Endothelial cell of umbilical vein (primary cell): ENCODE results near the gene TRAPPC6A. TPM values are rescaled to one million over a fixed set of nuclear protein-coding genes. Genes with fewer than 3 reads are reported as not detected.

Experiments
- BruUV-seq: library from RNA; stranded (reverse); fragments of 400-500 nt; replicated peaks from 2 replicates; lab custom pipeline; 2021; lab: Mats Ljungman, UMichigan
- CTCF ChIA-PET: fragments of 300-600, 350-600 bp; sonication (Branson Sonifier 250); formaldehyde crosslinking; loops from one replicate; lab custom pipeline; 2021; ENCODE audit warnings: antibody characterized with exemption, inconsistent platforms; lab: Charles Lee
- POLR2A ChIA-PET: fragments of 300-600, 350-600 bp; sonication (Branson Sonifier 250); formaldehyde crosslinking; loops from one replicate; lab custom pipeline; 2021; ENCODE audit warnings: antibody characterized with exemption, inconsistent platforms; lab: Charles Lee
- DNase-seq: peaks from one replicate; pipeline ENCODE4 v3.0.0-alpha.2; 2011; ENCODE audit warnings: low read depth, low spot score
- FAIRE-seq: peaks from 2 replicates; lab custom pipeline; 2011; peaks lifted over from hg19 to GRCh38; lab: Jason Lieb, UNC
- H2AFZ ChIP-seq: 2 replicates; pipeline ENCODE4 v1.6.0; 2012; ENCODE audit warnings: low read depth, low read length, control low read depth, inconsistent platforms
- H3K27ac ChIP-seq: 2 replicates; pipeline ENCODE4 v1.5.1; 2011; ENCODE audit warnings: low read depth, mild to moderate bottlenecking, control low read depth, low read length, moderate library complexity; ENCODE audit not compliant: insufficient read depth
- H3K27me3 ChIP-seq, 2 experiments: 2 replicates each; pipeline versions ENCODE4 v1.6.0 to v1.6.1; 2011; ENCODE audit warnings: low read length in 2 of 2, mixed read lengths in 1 of 2; ENCODE audit not compliant: control insufficient read depth in 2 of 2, insufficient read depth in 2 of 2
- H3K36me3 ChIP-seq, 2 experiments: 2 replicates in 1 of 2; 3 replicates in 1 of 2; pipeline ENCODE4 v1.5.1; 2011; ENCODE audit warnings: low read length in 2 of 2, mild to moderate bottlenecking in 1 of 2, moderate library complexity in 1 of 2; ENCODE audit not compliant: control insufficient read depth in 2 of 2, insufficient read depth in 2 of 2; ENCODE audit errors: extremely low read depth in 1 of 2
- H3K4me1 ChIP-seq: 3 replicates; pipeline ENCODE4 v1.5.1; 2011; ENCODE audit warnings: mild to moderate bottlenecking, low read length; ENCODE audit not compliant: control insufficient read depth, insufficient read depth; ENCODE audit errors: extremely low read depth
- H3K4me2 ChIP-seq: 2 replicates; pipeline ENCODE4 v1.6.1; 2011; ENCODE audit warnings: low read length, control low read depth, mixed read lengths; ENCODE audit not compliant: insufficient read depth
- H3K4me3 ChIP-seq, 3 experiments: fragments of 200-600 bp in 1 of 3; sonication (generic), shearing (Covaris generic) in 1 of 3; replicated peaks in 1 of 3; 2 replicates each; pipeline ENCODE4 v1.5.1; 2011 to 2016; ENCODE audit warnings: control low read depth in 3 of 3, low read length in 3 of 3, mild to moderate bottlenecking in 2 of 3, inconsistent platforms in 1 of 3, low read depth in 1 of 3, moderate library complexity in 1 of 3; ENCODE audit not compliant: insufficient read depth in 1 of 3
- H3K79me2 ChIP-seq: 2 replicates; pipeline ENCODE4 v1.6.0; 2012; ENCODE audit warnings: low read length, inconsistent platforms; ENCODE audit not compliant: control insufficient read depth, insufficient read depth
- H3K9ac ChIP-seq: replicated peaks from 2 replicates; pipeline ENCODE3; 2011; ENCODE audit warnings: low read length, control low read depth; ENCODE audit not compliant: insufficient read depth; ENCODE audit errors: extremely low read depth
- H3K9me1 ChIP-seq: replicated peaks from 3 replicates; pipeline ENCODE4 v1.6.0; 2011; ENCODE audit warnings: mild to moderate bottlenecking, low read length; ENCODE audit not compliant: control insufficient read depth, insufficient read depth; ENCODE audit errors: extremely low read depth
- H3K9me3 ChIP-seq: replicated peaks from 2 replicates; pipeline ENCODE4 v1.5.1; 2012; ENCODE audit warnings: low read length, inconsistent platforms; ENCODE audit not compliant: control insufficient read depth, insufficient read depth
- H4K20me1 ChIP-seq: replicated peaks from 2 replicates; pipeline ENCODE3; 2011; ENCODE audit warnings: mild to moderate bottlenecking, low read length; ENCODE audit not compliant: control insufficient read depth, insufficient read depth; ENCODE audit errors: extremely low read depth
- EZH2 ChIP-seq: IDR thresholded peaks from 2 replicates; pipeline ENCODE4 v1.6.1; 2012; ENCODE audit warnings: borderline replicate concordance, low read depth, mild to moderate bottlenecking, moderate library complexity, low read length, inconsistent platforms; ENCODE audit not compliant: severe bottlenecking
- FOS ChIP-seq: IDR thresholded peaks from 2 replicates; pipeline ENCODE4 v1.6.1; 2011; ENCODE audit warnings: mild to moderate bottlenecking, low read length, moderate library complexity, borderline replicate concordance; ENCODE audit not compliant: insufficient read depth
- GATA2 ChIP-seq: IDR thresholded peaks from 2 replicates; pipeline ENCODE4 v1.7.0; 2011; ENCODE audit warnings: low read depth, mild to moderate bottlenecking, moderate library complexity, mixed read lengths, low read length; ENCODE audit not compliant: insufficient read length, insufficient read depth
- MYC ChIP-seq: IDR thresholded peaks from one replicate; pipeline ENCODE4 v1.6.1; 2011; ENCODE audit warnings: mild to moderate bottlenecking, low read depth, low read length
- POLR2A ChIP-seq: IDR thresholded peaks from 2 replicates; pipeline ENCODE4 v1.6.1; 2012; ENCODE audit warnings: low read depth, mild to moderate bottlenecking, control low read depth, low read length
- POLR2AphosphoS5 ChIP-seq: IDR thresholded peaks from 2 replicates; pipeline ENCODE4 v1.6.1; 2012; ENCODE audit warnings: low read depth, mild to moderate bottlenecking, control low read depth, low read length, moderate library complexity; ENCODE audit not compliant: insufficient read depth
- dilution Hi-C: fragments of 300-500 bp; cut with MboI; formaldehyde crosslinking; loops from one replicate; pipeline ENCODE4 v1.15.0; 2019; ENCODE audit warnings: low sequenced_read_pairs; ENCODE audit not compliant: extremely low pct_ligation_motif_present
- intact Hi-C: fragments of 100-400 bp; cut with micrococcal nuclease; formaldehyde crosslinking; loops from one replicate; pipeline ENCODE4 v1.10.0; 2022
- polyA plus RNA-seq, 4 experiments: library from polyadenylated mRNA; depleted of rRNA in 3 of 4; stranded (reverse) in 3 of 4; unstranded in 1 of 4; fragments of >200 nt; gene quantifications; 2 replicates each; pipeline versions ENCODE4 v1.2.1 to v1.2.3, GENCODE V29; 2011 to 2012; ENCODE audit warnings: missing spikeins in 1 of 4
- total RNA-seq: library from RNA; stranded (reverse); gene quantifications from 2 replicates; pipeline ENCODE4 v1.2.3, GENCODE V29; 2021
- TF ChIP-seq, protein P1 (sequence below), 2 donors: IDR thresholded peaks; 1 replicate in 1 of 2; 2 replicates in 1 of 2; pipeline ENCODE4 v1.5.1; 2011; ENCODE audit warnings: low read length in 2 of 2, mild to moderate bottlenecking in 2 of 2, moderate library complexity in 2 of 2, control low read depth in 1 of 2, inconsistent platforms in 1 of 2, low read depth in 1 of 2; ENCODE audit not compliant: insufficient read depth in 1 of 2; ENCODE audit errors: extremely low read depth in 1 of 2

TRAPPC6A gene
- total and polyA plus RNA-seq, 2 donors (not counting 3 experiments of a cell fraction or from before 2014, with no cell fraction given), result 18.1 to 45.4 TPM

DNA sequence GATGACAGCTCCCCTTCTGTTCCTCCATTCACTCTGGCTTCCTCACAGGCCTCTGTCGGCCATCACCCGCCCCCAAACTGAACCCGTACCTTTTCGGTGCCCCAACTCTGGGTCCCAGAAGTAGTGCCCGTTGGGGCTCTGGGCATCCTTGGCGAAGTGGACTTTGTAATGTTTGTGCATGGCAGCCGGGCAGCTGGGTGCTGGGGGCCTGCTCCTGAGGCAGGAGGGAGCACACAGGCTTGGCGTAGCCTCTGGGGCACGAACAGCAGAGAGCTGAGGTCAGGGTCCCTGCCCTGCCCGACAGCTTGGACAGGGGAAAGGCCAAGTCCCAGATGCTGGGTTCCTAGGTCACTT is 18.1 kb downstream of the TRAPPC6A start:
- BruUV-seq, result no TSS peak
- no peak for TF ChIP-seq FOS
- no peak for TF ChIP-seq MYC
- TF ChIP-seq POLR2A, result no peak
- TF ChIP-seq, protein P1, sequence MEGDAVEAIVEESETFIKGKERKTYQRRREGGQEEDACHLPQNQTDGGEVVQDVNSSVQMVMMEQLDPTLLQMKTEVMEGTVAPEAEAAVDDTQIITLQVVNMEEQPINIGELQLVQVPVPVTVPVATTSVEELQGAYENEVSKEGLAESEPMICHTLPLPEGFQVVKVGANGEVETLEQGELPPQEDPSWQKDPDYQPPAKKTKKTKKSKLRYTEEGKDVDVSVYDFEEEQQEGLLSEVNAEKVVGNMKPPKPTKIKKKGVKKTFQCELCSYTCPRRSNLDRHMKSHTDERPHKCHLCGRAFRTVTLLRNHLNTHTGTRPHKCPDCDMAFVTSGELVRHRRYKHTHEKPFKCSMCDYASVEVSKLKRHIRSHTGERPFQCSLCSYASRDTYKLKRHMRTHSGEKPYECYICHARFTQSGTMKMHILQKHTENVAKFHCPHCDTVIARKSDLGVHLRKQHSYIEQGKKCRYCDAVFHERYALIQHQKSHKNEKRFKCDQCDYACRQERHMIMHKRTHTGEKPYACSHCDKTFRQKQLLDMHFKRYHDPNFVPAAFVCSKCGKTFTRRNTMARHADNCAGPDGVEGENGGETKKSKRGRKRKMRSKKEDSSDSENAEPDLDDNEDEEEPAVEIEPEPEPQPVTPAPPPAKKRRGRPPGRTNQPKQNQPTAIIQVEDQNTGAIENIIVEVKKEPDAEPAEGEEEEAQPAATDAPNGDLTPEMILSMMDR (IDR thresholded peaks at IDR 0.05; ENCODE audit: extremely low read depth in 1 of 2, insufficient read depth in 1 of 2, low read depth in 1 of 2, low read length in 2 of 2), result no peak
- TF ChIP-seq POLR2AphosphoS5, result no peak
- no peak for TF ChIP-seq GATA2
- TF ChIP-seq EZH2, result no peak
- no peak overlapping the region for H3K4me3 ChIP-seq
- no peak overlapping the region for H2AFZ ChIP-seq
- H3K9me3 ChIP-seq, result no peaks in the 10 kb centered on the region
- H3K4me2 ChIP-seq, result no peak overlapping the region
- POLR2A ChIA-PET, result no interaction called here
- no peak for DNase-seq
- H3K9ac ChIP-seq, result no peak overlapping the region
- intact Hi-C loops (no loop called here), dilution Hi-C loops (no loop called here)
- H3K27me3 ChIP-seq, result no peaks in the 10 kb centered on the region
- CTCF ChIA-PET, result no interaction called here
- no peaks in the 10 kb centered on the region for H3K36me3 ChIP-seq
- H3K4me1 ChIP-seq, result peaks cover 6% of the 10 kb centered on the region
- no peaks in the 10 kb centered on the region for H3K79me2 ChIP-seq
- H4K20me1 ChIP-seq, result no peaks in the 10 kb centered on the region
- no peak overlapping the region for H3K27ac ChIP-seq
- H3K9me1 ChIP-seq, result no peaks in the 10 kb centered on the region
- no peak for FAIRE-seq
